DND-41 (cell line): Measurements from ENCODE around the gene PLG.

Experiments
- EZH2 ChIP-seq: IDR thresholded peaks from 3 replicates; pipeline ENCODE4 v1.6.1; 2012; ENCODE audit warnings: borderline replicate concordance, low read depth, mild to moderate bottlenecking, moderate library complexity, low read length, inconsistent platforms; ENCODE audit not compliant: severe bottlenecking
- TF ChIP-seq, protein P1 (sequence below): IDR thresholded peaks from 2 replicates; pipeline ENCODE4 v1.5.1; 2012; ENCODE audit warnings: borderline replicate concordance, low read length, moderate library complexity, mild to moderate bottlenecking; ENCODE audit not compliant: poor library complexity, severe bottlenecking; ENCODE audit errors: extremely low read depth

DNA sequence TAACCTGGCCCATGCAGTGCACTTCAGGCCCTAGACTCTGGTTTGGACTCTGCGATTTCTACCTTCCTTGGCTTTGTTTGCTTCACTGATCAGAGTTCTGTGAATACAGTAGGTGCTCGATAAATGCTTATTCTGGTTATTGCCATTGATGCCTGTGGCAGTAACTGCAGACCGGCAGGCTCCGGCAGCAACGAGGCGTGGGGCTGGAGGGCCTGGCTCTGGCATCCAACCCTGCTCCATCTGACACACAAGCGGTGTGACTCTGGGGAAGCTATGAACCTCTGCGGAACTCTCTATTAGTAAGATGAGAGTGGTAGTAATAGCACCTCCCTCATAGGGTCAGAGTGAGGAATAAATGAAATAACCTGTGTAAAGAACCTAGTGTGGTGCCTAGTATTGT lies 66.1 kb downstream of the PLG start:
- TF ChIP-seq, protein P1, sequence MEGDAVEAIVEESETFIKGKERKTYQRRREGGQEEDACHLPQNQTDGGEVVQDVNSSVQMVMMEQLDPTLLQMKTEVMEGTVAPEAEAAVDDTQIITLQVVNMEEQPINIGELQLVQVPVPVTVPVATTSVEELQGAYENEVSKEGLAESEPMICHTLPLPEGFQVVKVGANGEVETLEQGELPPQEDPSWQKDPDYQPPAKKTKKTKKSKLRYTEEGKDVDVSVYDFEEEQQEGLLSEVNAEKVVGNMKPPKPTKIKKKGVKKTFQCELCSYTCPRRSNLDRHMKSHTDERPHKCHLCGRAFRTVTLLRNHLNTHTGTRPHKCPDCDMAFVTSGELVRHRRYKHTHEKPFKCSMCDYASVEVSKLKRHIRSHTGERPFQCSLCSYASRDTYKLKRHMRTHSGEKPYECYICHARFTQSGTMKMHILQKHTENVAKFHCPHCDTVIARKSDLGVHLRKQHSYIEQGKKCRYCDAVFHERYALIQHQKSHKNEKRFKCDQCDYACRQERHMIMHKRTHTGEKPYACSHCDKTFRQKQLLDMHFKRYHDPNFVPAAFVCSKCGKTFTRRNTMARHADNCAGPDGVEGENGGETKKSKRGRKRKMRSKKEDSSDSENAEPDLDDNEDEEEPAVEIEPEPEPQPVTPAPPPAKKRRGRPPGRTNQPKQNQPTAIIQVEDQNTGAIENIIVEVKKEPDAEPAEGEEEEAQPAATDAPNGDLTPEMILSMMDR, result no peak
- TF ChIP-seq EZH2, result no peak
